HL-60 (cell line): Measurements from ENCODE around the gene BTG2.
"Not testable (repeated sequence)": the region's sequence is repeated elsewhere in the genome, so short reads cannot be mapped to it uniquely, and the experiment has no call there.

Experiments used
- DNase-seq, 2 experiments: peaks; one replicate each; pipeline ENCODE4 v3.0.0-alpha.2; 2010 to 2020; ENCODE audit warnings: low read depth in 1 of 2, low spot score in 1 of 2
- H3K27ac ChIP-seq: fragments of 250-450 bp; sonication (Bioruptor Pico); replicated peaks from 2 replicates; pipeline ENCODE4 v1.5.1; 2020; ENCODE audit warnings: mild to moderate bottlenecking, moderate library complexity
- H3K27me3 ChIP-seq: fragments of 250-450 bp; sonication (Bioruptor Pico); 2 replicates; pipeline ENCODE4 v1.5.1; 2021; ENCODE audit warnings: mild to moderate bottlenecking, moderate library complexity; ENCODE audit not compliant: insufficient read depth, poor library complexity, severe bottlenecking
- H3K4me3 ChIP-seq: replicated peaks from 2 replicates; pipeline ENCODE4 v1.5.1; 2011; ENCODE audit warnings: mild to moderate bottlenecking, control low read depth, low read length; ENCODE audit not compliant: insufficient read depth
- GABPA ChIP-seq: IDR thresholded peaks from 2 replicates; pipeline ENCODE4 v1.6.1; 2012; ENCODE audit warnings: low read depth
- POLR2AphosphoS5 ChIP-seq: IDR thresholded peaks from 2 replicates; pipeline ENCODE4 v1.6.1; 2012; ENCODE audit warnings: low read depth
- SPI1 ChIP-seq: IDR thresholded peaks from 2 replicates; pipeline ENCODE4 v1.6.1; 2012; ENCODE audit warnings: low read depth, mild to moderate bottlenecking, borderline replicate concordance
- TF ChIP-seq, protein P1 (sequence below): IDR thresholded peaks from 2 replicates; pipeline ENCODE4 v1.6.1; 2012; ENCODE audit warnings: low read depth; ENCODE audit not compliant: insufficient replicate concordance
- TF ChIP-seq, protein P2 (sequence below): IDR thresholded peaks from one replicate; pipeline ENCODE4 v1.5.1; 2011; ENCODE audit warnings: low read length, control low read depth, inconsistent platforms; ENCODE audit not compliant: insufficient read depth

BTG2 gene

DNA sequence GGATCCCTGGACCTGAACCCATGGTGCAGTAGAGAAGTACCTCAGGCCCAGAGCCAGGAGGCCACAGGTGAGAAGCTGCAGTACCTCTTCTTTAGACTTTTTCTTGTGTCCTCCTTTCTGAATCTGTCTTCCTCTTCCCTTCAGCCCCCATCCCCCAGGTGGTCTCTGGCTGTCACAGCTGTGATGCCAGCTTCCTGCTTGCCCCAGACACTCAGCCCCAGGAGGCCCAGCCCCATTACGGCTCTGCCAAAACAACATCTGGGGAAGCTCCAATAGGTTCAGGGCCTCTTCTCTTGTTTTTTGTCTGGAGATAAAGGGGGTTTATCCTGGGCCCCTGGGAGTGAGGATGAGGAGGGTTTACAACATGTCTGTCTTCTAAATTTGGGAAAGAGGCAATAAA, 9.5 kb upstream of the BTG2 start:
- H3K27ac ChIP-seq = no peak overlapping the region
- H3K4me3 ChIP-seq = no peak overlapping the region
- TF ChIP-seq SPI1 (no peak), GABPA (no peak), POLR2AphosphoS5 (no peak)
- TF ChIP-seq, protein P1, sequence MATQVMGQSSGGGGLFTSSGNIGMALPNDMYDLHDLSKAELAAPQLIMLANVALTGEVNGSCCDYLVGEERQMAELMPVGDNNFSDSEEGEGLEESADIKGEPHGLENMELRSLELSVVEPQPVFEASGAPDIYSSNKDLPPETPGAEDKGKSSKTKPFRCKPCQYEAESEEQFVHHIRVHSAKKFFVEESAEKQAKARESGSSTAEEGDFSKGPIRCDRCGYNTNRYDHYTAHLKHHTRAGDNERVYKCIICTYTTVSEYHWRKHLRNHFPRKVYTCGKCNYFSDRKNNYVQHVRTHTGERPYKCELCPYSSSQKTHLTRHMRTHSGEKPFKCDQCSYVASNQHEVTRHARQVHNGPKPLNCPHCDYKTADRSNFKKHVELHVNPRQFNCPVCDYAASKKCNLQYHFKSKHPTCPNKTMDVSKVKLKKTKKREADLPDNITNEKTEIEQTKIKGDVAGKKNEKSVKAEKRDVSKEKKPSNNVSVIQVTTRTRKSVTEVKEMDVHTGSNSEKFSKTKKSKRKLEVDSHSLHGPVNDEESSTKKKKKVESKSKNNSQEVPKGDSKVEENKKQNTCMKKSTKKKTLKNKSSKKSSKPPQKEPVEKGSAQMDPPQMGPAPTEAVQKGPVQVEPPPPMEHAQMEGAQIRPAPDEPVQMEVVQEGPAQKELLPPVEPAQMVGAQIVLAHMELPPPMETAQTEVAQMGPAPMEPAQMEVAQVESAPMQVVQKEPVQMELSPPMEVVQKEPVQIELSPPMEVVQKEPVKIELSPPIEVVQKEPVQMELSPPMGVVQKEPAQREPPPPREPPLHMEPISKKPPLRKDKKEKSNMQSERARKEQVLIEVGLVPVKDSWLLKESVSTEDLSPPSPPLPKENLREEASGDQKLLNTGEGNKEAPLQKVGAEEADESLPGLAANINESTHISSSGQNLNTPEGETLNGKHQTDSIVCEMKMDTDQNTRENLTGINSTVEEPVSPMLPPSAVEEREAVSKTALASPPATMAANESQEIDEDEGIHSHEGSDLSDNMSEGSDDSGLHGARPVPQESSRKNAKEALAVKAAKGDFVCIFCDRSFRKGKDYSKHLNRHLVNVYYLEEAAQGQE = no peak
- TF ChIP-seq, protein P2, sequence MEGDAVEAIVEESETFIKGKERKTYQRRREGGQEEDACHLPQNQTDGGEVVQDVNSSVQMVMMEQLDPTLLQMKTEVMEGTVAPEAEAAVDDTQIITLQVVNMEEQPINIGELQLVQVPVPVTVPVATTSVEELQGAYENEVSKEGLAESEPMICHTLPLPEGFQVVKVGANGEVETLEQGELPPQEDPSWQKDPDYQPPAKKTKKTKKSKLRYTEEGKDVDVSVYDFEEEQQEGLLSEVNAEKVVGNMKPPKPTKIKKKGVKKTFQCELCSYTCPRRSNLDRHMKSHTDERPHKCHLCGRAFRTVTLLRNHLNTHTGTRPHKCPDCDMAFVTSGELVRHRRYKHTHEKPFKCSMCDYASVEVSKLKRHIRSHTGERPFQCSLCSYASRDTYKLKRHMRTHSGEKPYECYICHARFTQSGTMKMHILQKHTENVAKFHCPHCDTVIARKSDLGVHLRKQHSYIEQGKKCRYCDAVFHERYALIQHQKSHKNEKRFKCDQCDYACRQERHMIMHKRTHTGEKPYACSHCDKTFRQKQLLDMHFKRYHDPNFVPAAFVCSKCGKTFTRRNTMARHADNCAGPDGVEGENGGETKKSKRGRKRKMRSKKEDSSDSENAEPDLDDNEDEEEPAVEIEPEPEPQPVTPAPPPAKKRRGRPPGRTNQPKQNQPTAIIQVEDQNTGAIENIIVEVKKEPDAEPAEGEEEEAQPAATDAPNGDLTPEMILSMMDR = no peak
- no peaks in the 10 kb centered on the region for H3K27me3 ChIP-seq
- DNase-seq = no peak

DNA sequence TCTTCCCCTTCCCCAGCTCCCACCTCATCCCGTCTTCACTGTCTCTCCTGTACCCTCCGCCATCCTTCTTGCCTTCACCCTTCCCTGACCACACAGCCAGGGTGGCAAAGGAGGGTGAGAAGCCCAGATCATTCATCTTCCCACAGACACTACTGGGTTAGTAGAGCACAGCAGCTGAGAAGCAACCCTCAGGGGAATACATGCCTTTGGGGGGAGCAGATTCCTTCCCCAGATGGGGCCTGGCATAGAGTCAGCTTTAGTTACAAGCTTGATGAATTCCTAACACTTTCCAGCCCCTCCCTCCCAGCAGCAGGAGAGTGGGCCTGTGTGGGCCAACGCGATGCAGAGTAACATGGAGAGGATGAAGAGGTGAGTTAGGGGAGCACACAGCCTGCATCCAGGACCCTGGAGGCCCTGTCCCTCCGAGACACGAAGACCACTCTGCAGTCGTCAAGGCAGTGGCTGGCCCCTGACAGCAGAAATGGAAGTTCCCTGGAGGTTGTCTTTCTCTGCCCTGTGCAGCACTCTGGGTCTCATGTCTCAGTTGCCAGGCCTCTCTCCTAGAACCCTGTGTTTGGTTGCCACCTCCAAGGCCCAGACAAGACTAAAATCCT, 8.8 kb upstream of the BTG2 start:
- H3K27ac ChIP-seq = no peak overlapping the region
- H3K4me3 ChIP-seq = no peak overlapping the region
- DNase-seq = no peak
- no peaks in the 10 kb centered on the region for H3K27me3 ChIP-seq
- TF ChIP-seq SPI1 (no peak), POLR2AphosphoS5 (no peak), GABPA (no peak)
- TF ChIP-seq, protein P1 = no peak
- TF ChIP-seq, protein P2 = no peak

DNA sequence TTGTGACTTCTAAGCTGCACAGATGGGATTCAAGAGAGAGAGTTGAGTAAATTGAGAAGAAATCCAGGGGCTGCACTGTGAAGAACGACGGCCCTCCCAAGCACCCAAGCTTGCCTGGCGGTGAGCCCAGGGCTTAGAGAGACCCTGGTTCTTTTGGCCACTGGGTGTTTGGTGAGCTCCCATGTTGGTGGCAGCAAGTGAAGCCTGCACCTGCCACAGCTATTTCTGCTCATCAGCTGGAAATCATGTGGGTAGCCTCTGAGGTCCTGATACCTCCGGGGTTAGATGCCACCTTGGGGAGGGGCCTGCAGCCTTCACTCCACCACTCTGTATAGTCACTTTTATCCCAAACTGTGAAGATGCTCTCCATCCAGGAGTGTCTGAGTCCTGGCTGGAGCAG, 6.2 kb upstream of the BTG2 start:
- no peak for DNase-seq
- H3K27ac ChIP-seq = no peak overlapping the region
- H3K4me3 ChIP-seq = no peak overlapping the region
- no peaks in the 10 kb centered on the region for H3K27me3 ChIP-seq
- TF ChIP-seq GABPA (no peak), POLR2AphosphoS5 (no peak), SPI1 (no peak)
- TF ChIP-seq, protein P1 = no peak
- TF ChIP-seq, protein P2 = no peak

DNA sequence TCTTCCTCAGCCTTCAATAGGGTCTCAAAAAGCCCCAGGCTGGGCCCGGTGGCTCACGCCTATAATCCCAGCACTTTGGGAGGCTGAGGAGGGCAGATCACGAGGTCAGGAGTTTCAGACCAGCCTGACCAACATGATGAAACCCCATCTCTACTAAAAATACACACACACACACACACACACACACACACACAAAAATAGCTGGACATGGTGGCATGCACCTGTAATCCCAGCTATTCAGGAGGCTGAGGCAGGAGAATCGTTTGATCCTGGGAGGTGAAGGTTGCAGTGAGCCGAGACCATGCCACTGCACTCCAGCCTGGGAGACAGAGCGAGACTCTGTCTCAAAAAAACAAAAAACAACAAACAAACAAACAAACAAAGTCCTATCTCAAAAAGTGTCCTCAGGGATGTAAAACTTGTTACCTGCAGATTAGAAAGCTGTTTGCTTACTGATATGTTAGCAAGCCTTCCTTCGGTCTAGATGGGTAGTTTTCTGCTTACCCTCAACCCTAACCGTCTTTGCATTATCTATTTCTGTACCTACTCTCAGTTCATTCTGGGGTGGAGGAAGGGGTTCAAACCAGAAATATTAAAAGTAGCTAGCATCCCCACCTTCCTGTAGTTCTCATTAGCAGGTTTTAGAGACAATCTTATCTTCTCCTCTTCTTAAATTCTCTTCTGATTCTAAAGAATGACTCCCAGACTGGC, 5.4 kb upstream of the BTG2 start:
- H3K4me3 ChIP-seq, H3K27ac ChIP-seq, DNase-seq, H3K27me3 ChIP-seq: not testable (repeated sequence)
